GM19324 (cell line): ENCODE data around the gene SCFD2.

ENCODE experiments used
- ATAC-seq: cut with Tn5 transposase; IDR thresholded peaks from one replicate; pipeline ENCODE4 v1.9.1; 2021; ENCODE audit warnings: mild to moderate bottlenecking, moderate library complexity; ENCODE audit not compliant: unreplicated experiment, low FRiP score

The SCFD2 gene

GRCh38 chr4:53023677-53024299, 342.1 kb downstream of the SCFD2 start:
- no peak for ATAC-seq

GRCh38 chr4:53022513-53023100, 343.3 kb downstream of the SCFD2 start:
- no peak for ATAC-seq

DNA sequence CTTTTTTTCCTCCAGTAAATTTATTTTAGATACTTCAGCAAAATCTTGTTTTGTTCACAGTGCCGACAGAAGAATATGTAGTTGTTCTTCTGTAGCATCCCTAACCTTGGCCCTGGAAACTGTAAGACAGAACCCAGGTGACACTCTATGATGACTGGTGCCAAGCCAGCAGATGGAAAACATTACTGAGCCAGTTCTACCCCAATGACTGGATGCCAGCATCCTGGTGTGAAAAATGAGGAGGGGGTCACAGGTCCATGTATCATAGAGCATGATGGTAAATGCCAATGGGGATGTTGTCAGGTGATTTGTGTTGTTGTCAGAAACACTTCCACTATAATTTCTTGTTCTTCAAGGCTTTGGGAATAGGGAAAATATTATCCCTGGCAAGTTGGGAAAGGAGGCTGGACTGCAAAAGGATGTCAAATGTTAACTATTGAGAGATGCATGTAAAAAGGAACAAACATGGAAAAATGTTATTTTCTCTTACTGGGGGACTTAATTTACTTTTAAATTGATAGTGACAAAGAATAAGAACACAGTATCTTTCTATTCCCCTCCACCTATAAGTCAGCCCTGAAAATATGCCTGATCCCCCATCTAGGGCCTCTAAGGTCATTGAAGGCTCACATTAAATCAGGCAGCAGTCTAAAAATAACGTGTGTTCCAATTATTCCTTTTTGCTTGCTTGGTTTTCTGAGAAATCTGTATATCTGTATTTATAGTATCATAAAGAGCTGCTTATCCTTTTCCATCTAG, 343.9 kb downstream of the SCFD2 start:
- no peak for ATAC-seq

- no peak for ATAC-seq
These were observed 346.1 kb downstream of the SCFD2 start for GRCh38 chr4:53019485-53020382.

- ATAC-seq, result no peak
These were observed 347.4 kb downstream of the SCFD2 start for GRCh38 chr4:53018471-53018870.

DNA sequence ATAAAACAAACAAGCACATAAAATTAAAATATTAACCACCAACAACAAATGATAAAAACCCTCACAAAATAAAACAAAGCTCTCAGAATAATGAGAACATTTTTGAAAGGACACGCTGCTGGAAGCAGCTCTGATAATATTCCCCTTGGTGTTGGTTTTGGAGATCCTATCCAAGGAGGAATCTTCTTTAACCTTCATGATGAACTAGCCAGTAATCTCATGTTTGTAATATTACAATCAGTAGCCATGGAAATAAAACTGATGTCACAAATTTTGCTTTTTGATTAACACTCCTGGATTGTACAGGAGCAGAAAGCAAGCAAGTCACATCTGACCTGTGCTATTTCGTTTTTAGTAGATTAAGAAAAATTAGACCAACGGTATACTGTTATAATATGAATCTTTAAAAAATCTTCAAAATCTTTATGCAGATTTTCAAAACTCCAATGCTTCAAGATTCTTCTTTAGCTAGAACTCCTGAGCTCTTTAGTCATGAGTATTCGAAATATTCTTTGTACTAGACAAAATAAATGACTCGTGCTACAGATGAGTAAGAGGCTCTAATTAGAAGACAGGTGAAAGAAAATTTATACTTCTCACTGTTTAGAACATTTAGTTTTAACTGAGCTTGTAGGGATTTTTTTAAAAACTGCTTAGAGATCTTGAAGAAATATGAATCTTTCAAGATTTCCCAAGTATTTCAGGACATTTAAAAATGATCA, 349.6 kb downstream of the SCFD2 start:
- no peak for ATAC-seq

- ATAC-seq, result no peak
These were observed 350.2 kb downstream of the SCFD2 start for GRCh38 chr4:53015681-53016080.

GRCh38 chr4:53014881-53015280, 351.0 kb downstream of the SCFD2 start:
- no peak for ATAC-seq

GRCh38 chr4:53013873-53014775, 351.7 kb downstream of the SCFD2 start:
- no peak for ATAC-seq

DNA sequence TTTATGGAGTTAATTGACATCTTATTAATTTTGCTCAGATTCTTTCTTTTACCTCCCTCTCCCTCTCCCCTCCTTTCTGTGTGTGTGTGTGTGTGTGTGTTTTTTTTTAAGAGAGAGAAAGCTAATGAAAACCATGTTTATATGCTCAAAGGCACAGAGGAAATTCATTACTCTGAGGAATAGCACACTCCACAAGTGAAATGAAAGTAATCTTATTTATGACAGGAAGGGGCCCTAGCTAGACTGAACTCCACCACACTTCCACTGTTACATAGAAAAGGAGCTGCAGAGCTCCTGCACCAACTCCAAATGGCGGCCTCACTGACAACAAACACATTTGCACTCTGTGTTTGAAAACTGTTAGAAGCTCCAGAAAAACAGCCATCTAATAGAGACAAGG, 353.1 kb downstream of the SCFD2 start:
- no peak for ATAC-seq

DNA sequence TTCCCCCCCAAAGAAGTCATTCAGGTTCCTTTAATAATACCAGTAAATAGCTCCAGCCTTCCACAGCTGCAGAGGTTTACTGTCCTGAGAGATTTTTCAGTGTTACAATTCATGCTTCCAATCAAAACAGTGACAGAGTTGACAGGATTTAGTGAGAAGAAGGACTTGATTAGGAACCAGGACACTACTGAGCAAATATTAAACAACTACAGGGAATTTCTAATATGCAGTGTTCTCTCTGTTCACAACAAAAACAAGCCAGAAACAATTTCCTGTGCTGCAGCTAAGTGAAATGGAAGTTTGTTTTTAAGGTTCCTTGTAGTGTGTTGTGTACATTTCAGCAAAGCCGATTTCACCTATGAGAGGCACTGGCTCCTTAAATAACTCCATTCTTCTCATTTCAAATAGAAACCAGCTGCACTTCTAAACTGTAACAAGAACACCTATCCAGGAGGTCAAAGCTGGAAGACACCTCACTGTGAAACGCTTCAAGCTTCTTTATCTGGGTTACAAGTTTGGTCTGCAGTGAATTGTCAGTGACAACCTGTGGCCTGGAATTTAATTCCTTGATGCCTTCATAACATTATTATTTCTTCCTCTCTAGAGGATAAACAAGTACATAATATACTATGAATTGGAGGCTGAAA, 354.5 kb downstream of the SCFD2 start:
- no peak for ATAC-seq

DNA sequence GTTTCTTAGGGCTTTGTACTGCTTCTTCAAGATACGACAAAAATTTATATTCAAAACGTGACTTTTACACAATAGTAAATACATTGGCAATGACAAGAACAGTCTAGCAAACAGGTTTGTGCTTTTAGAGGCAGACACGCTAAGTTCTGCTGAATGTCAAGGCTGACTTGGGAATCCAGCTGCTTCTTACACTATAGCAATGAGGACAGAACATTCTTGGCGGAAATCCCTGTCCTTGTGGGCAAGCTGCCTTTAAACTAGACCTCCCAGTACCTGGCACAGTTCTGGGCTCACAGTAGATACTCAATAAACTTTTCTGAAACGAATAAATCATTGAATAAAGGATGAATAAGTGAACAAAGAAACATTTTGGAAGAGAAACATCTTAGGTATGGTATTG, 355.5 kb downstream of the SCFD2 start:
- no peak for ATAC-seq

DNA sequence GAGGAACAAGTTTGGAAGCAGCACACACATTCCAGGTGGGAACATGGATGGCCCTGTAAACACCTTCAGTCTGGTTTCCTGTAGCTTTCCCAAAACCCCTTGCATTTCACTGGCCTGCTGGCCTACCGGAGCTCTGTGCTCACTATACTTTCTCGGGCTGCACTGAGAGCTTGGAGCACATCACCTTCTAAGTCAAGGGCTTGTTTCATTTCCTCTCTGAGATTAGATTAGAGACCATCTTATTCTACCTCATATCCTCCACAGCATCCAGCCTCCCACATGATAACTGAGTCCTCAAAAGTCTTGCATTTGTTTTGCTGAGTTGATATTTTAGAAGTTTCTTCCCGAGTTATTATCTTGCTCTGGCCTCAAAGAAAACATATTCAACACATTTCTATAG, 356.0 kb downstream of the SCFD2 start:
- ATAC-seq, result peak; percentile 67

DNA sequence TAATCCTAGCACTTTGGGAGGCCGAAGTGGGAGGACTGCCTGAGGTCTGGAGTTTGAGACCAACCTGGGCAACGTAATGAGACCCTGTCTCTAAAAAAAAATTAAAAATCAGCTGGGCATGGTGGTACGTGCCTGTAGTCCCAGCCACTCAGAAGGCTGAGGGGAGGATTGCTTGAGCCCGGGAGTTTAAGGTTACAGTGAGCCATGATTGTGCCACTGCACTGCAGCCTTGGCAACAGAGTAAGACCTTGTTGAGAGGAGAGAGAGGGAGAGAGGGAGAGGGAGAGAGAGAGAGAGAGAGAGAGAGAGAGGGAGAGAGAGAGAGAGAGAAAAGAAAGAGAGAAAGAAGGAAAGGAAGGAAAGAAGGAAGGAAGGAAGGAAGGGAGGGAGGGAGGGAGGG, 358.8 kb downstream of the SCFD2 start:
- ATAC-seq, result no peak

DNA sequence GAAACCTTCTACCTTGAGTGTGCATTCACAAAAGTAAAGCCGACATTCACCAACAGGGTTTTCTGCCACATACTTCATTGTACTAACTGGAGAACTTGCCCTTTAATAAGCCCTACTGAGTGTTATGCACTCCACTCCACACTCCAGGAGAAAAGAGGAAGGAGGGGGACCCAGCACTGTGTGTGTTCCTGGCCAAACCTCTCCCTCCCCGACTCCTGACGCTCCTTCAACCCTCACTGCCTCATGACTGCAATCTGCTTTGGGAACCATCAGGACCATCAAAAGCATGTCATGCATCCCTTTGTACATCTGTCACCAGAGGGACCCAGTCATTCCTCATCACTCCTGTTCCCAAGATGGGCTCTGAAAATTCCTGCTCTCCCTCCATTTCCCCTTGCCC, 360.1 kb downstream of the SCFD2 start:
- no peak for ATAC-seq

DNA sequence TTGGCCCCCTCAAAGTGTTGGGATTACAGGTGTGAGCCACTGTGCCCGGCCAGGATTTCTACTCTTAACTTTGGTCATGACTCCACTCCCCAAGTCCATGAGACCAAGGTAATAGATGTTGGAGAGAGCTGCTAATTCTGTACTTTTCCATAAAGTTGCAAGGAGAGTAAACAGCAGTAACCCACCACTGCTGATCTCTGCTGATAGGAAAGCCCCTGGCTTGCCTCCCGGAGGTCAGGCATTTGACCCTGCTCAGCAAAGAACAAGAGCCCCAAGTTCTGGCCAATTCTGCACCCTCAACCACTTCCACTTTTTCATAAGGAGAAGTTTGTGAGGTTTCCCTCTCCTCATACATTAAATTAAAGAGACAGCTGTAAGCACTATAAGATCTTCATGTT, 360.7 kb downstream of the SCFD2 start:
- no peak for ATAC-seq

GRCh38 chr4:53004497-53005148, 361.2 kb downstream of the SCFD2 start:
- ATAC-seq, result no peak

DNA sequence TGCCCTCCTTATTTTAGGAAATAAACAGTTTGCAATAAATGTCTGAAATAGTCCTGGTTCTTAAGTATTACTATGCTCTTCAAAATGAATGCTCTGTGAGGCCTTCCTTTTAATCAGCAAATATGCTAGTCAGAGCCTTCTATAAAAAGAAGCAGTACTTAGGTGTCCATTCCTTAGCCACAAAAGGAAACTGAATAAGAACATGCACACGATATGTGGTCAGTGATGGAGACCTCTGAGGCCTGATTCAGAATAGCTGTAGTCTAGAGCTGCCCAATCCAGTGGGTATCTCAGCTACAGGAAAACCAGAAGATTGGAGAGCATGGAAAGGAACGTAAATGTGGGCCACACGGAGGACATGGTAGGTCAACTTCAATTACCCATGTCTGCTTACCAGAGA, 361.9 kb downstream of the SCFD2 start:
- no peak for ATAC-seq
